ENCODE results near the gene LSAMP. TPM values are rescaled to one million over a fixed set of nuclear protein-coding genes. Genes with fewer than 3 reads are reported as not detected.

The LSAMP gene
- total RNA-seq, 4 donors from 2014 or later = 0.30 to 5.5 (median 1.4) TPM

DNA sequence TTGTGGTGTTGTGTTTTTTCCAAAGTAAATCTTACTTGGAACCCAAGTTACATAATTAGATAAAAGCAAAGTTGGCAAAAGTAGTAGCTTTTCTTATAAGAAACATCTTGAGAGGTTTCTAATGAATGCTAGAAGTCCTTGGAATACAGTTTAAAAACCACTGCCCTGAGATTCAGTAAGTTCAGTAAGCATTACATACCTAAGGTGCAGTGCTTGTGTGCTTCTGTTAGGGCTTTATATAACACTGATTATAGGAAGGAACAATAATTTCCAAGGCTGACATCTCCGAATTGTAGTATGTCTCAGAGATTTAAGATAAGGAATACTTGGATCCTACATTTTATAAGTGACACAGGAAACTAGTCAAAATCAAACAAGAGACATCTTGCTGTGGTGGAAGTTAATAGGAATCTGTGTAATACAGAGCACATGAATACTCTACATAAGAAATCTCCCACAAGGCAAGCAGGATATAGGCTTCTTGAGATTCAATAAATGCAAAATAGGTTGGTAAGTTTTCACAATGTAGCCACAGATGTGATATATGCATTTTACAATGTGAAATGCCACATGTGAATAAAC is 268.2 kb downstream of the LSAMP start:
- Histone ChIP-seq H3K36me3 (no peaks in the 10 kb centered on the region), H3K27me3 (no peaks in the 10 kb centered on the region), H3K4me3 (no peak overlapping the region), H3K4me1 (peaks cover 0 to 11% (median 0%) of the 10 kb centered on the region in 3 donors), H3K9me3 (no peaks in the 10 kb centered on the region), H3K27ac (no peak overlapping the region)
- DNase-seq = no peak
- intact Hi-C loops (cut with DNase I) = no loop called here
- WGBS, 2 donors = 50 to 78% methylated on average over 1 of the region's 1 CpG
- TF ChIP-seq, protein P1, sequence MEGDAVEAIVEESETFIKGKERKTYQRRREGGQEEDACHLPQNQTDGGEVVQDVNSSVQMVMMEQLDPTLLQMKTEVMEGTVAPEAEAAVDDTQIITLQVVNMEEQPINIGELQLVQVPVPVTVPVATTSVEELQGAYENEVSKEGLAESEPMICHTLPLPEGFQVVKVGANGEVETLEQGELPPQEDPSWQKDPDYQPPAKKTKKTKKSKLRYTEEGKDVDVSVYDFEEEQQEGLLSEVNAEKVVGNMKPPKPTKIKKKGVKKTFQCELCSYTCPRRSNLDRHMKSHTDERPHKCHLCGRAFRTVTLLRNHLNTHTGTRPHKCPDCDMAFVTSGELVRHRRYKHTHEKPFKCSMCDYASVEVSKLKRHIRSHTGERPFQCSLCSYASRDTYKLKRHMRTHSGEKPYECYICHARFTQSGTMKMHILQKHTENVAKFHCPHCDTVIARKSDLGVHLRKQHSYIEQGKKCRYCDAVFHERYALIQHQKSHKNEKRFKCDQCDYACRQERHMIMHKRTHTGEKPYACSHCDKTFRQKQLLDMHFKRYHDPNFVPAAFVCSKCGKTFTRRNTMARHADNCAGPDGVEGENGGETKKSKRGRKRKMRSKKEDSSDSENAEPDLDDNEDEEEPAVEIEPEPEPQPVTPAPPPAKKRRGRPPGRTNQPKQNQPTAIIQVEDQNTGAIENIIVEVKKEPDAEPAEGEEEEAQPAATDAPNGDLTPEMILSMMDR (IDR thresholded peaks at IDR 0.05) = no peak
- no peak for TF ChIP-seq POLR2A (IDR thresholded peaks at IDR 0.05)

- Histone ChIP-seq H3K27ac (no peak overlapping the region), H3K4me3 (no peak overlapping the region), H3K4me1 (no peaks in the 10 kb centered on the region), H3K27me3 (no peaks in the 10 kb centered on the region), H3K9me3 (no peaks in the 10 kb centered on the region), H3K36me3 (no peaks in the 10 kb centered on the region)
- intact Hi-C loops (cut with DNase I) = no loop called here
- TF ChIP-seq, protein P1 (IDR thresholded peaks at IDR 0.05) = no peak
- no peak for TF ChIP-seq POLR2A (IDR thresholded peaks at IDR 0.05)
- DNase-seq = no peak
Measured at GRCh38 chr3:116166121-116166520, 279.2 kb downstream of the LSAMP start.

DNA sequence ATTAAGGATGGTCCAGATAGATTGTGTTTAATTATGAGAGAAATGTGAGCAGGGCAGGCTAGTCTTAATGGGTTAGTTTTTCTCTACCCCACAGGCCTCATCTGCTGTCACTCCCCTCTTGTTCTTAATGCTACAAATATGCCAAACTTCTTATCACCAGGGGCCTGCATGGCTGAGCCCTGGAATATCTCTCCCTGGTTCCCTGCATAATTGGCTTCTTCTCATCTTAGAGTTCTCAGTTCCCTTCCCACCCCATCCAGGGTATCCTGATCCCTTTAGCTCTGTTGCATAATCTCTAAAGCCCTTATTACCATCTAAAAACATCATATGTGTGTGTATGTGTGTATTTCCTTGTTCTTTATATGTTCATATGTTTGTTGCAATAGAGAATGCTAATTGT is 279.6 kb downstream of the LSAMP start:
- Histone ChIP-seq H3K9me3 (no peaks in the 10 kb centered on the region), H3K4me3 (no peak overlapping the region), H3K27me3 (no peaks in the 10 kb centered on the region), H3K27ac (no peak overlapping the region), H3K36me3 (no peaks in the 10 kb centered on the region), H3K4me1 (no peaks in the 10 kb centered on the region)
- intact Hi-C loops (cut with DNase I) = no loop called here
- TF ChIP-seq, protein P1 (IDR thresholded peaks at IDR 0.05) = no peak
- no peak for TF ChIP-seq POLR2A (IDR thresholded peaks at IDR 0.05)
- no peak for DNase-seq

DNA sequence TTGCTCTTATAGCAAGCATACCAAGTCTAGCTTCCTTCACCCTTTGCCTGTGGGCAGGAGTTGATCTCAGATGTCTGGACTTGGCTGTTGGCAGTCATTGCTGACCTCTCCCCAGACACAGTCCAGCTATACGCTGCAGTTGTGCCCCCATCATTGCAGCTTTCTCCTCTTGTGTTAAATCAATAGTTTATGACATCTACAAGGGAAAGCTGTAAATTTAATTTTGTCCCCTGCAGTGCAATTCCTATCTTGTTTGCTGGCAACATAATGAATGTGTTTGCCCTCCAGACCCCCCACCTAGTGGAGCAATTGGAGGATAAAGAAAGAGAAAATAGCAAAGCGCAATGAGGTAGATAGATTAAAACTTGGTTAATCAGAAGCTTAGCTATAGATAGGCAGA is 280.2 kb downstream of the LSAMP start:
- intact Hi-C loops (cut with DNase I) = no loop called here
- no peak overlapping the region for H3K4me3 ChIP-seq
- H3K27ac ChIP-seq = no peak overlapping the region
- WGBS, 2 donors = 79 to 95% methylated on average over 2 of the region's 2 CpGs
- H3K27me3 ChIP-seq = no peaks in the 10 kb centered on the region
- H3K4me1 ChIP-seq = no peaks in the 10 kb centered on the region
- TF ChIP-seq POLR2A (IDR thresholded peaks at IDR 0.05) = no peak
- TF ChIP-seq, protein P1 (IDR thresholded peaks at IDR 0.05) = no peak
- H3K36me3 ChIP-seq = no peaks in the 10 kb centered on the region
- H3K9me3 ChIP-seq = no peaks in the 10 kb centered on the region
- no peak for DNase-seq

DNA sequence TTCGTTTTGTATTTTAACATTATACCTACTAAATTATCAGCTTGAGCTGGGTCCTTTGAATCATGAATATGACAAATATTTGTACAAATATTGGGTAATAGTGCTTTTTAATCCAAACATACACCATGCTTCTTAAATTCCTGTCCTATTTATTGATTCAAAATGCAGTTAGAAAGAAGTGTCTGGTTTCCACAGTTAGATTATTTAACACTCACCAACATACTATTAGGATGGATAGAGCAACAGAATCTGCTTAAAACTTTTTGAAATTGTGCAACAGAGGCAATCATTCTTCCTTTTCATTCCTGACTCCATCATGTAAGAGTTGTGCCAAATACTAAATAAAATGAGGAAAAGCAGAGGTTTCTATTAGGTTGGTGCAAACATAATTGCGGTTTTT is 281.2 kb downstream of the LSAMP start:
- no peaks in the 10 kb centered on the region for H3K36me3 ChIP-seq
- intact Hi-C loops (cut with DNase I) = no loop called here
- no peaks in the 10 kb centered on the region for H3K9me3 ChIP-seq
- DNase-seq = no peak
- H3K27ac ChIP-seq = no peak overlapping the region
- WGBS, 2 donors = 58 to 76% methylated on average over 2 of the region's 2 CpGs
- no peak for TF ChIP-seq POLR2A (IDR thresholded peaks at IDR 0.05)
- no peaks in the 10 kb centered on the region for H3K4me1 ChIP-seq
- H3K27me3 ChIP-seq = no peaks in the 10 kb centered on the region
- H3K4me3 ChIP-seq = no peak overlapping the region

All from esophagus squamous epithelium (tissue), 5 donors.